Trophoblast cell (in vitro differentiated cells and primary cell): ENCODE results near the gene SLC7A4.

Experiments
- DNase-seq, 2 donors: peaks; one replicate each; pipeline ENCODE4 v3.0.0-alpha.2; 2016
- H2AFZ ChIP-seq: 2 replicates; pipeline ENCODE4 v1.6.1; 2013; ENCODE audit warnings: low read length, moderate library complexity, mild to moderate bottlenecking; ENCODE audit not compliant: insufficient read depth, poor library complexity
- H2AK5ac ChIP-seq: 2 replicates; pipeline ENCODE4 v1.6.1; 2013; ENCODE audit warnings: mild to moderate bottlenecking, low read length
- H2BK120ac ChIP-seq: 2 replicates; pipeline ENCODE4 v1.6.1; 2013; ENCODE audit warnings: low read length, mild to moderate bottlenecking, moderate library complexity; ENCODE audit not compliant: insufficient read depth, poor library complexity
- H2BK12ac ChIP-seq: 2 replicates; pipeline ENCODE4 v1.6.1; 2013; ENCODE audit warnings: mild to moderate bottlenecking, low read length, moderate library complexity
- H2BK5ac ChIP-seq: 2 replicates; pipeline ENCODE4 v1.6.1; 2013; ENCODE audit warnings: low read length, low read depth, moderate library complexity, mild to moderate bottlenecking; ENCODE audit not compliant: poor library complexity
- H3K14ac ChIP-seq: 2 replicates; pipeline ENCODE4 v1.6.1; 2013; ENCODE audit warnings: mild to moderate bottlenecking, low read length
- H3K18ac ChIP-seq: 2 replicates; pipeline ENCODE4 v1.6.1; 2013; ENCODE audit warnings: mild to moderate bottlenecking, low read length
- H3K23ac ChIP-seq: 2 replicates; pipeline ENCODE4 v1.6.1; 2013; ENCODE audit warnings: low read length
- H3K27ac ChIP-seq: 2 replicates; pipeline ENCODE4 v1.5.1; 2013; ENCODE audit warnings: low read depth, mild to moderate bottlenecking, inconsistent platforms, low read length, moderate library complexity
- H3K27me3 ChIP-seq: 2 replicates; pipeline ENCODE4 v1.6.1; 2013; ENCODE audit warnings: inconsistent platforms, mild to moderate bottlenecking, low read length, moderate library complexity; ENCODE audit not compliant: insufficient read depth
- H3K36me3 ChIP-seq, 2 experiments: 1 replicate in 1 of 2; 2 replicates in 1 of 2; pipeline ENCODE4 v1.6.1; 2013; ENCODE audit warnings: low read length in 2 of 2, mild to moderate bottlenecking in 2 of 2, moderate library complexity in 1 of 2; ENCODE audit not compliant: insufficient read depth in 2 of 2, control insufficient read depth in 1 of 2
- H3K4ac ChIP-seq: 2 replicates; pipeline ENCODE4 v1.6.1; 2013; ENCODE audit warnings: low read depth, mild to moderate bottlenecking, low read length, moderate library complexity
- H3K4me1 ChIP-seq, 2 experiments: 1 replicate in 1 of 2; 2 replicates in 1 of 2; pipeline ENCODE4 v1.6.1; 2013; ENCODE audit warnings: low read length in 2 of 2, mild to moderate bottlenecking in 2 of 2, moderate library complexity in 1 of 2; ENCODE audit not compliant: insufficient read depth in 2 of 2, control insufficient read depth in 1 of 2
- H3K4me2 ChIP-seq: 2 replicates; pipeline ENCODE4 v1.6.1; 2013; ENCODE audit warnings: inconsistent platforms, mild to moderate bottlenecking, low read length, moderate library complexity
- H3K4me3 ChIP-seq: 2 replicates; pipeline ENCODE4 v1.5.1; 2013; ENCODE audit warnings: mild to moderate bottlenecking, low read depth, low read length, inconsistent platforms
- H3K79me1 ChIP-seq: one replicate; pipeline ENCODE4 v1.6.1; 2013; ENCODE audit warnings: low read length
- H3K79me2 ChIP-seq: 2 replicates; pipeline ENCODE4 v1.6.1; 2013; ENCODE audit warnings: low read length, mild to moderate bottlenecking; ENCODE audit not compliant: control insufficient read depth, insufficient read depth, poor library complexity
- H3K9ac ChIP-seq: 2 replicates; pipeline ENCODE4 v1.6.1; 2013; ENCODE audit warnings: mild to moderate bottlenecking, low read length
- H3K9me3 ChIP-seq: 2 replicates; pipeline ENCODE4 v1.6.1; 2013; ENCODE audit warnings: low read depth, mild to moderate bottlenecking, control low read depth, inconsistent platforms, low read length; ENCODE audit not compliant: insufficient read depth
- H4K12ac ChIP-seq: 2 replicates; pipeline ENCODE4 v1.6.1; 2013; ENCODE audit warnings: low read depth, mild to moderate bottlenecking, low read length, moderate library complexity
- H4K8ac ChIP-seq: 2 replicates; pipeline ENCODE4 v1.6.1; 2013; ENCODE audit warnings: low read depth, mild to moderate bottlenecking, low read length, moderate library complexity
- H4K91ac ChIP-seq: one replicate; pipeline ENCODE4 v1.6.1; 2013; ENCODE audit warnings: low read depth, mild to moderate bottlenecking, low read length, moderate library complexity
- WGBS: extraction: QIAGEN DNeasy Blood & Tissue Kit; methylation state at CpG from one replicate; pipeline ENCODE4 v1.1.7; 2013; ENCODE audit warnings: missing lambda C conversion rate; ENCODE audit not compliant: insufficient read length, insufficient coverage; ENCODE audit errors: extremely low coverage; 5-methylcytosine and 5-hydroxymethylcytosine counted together

SLC7A4 gene

DNA sequence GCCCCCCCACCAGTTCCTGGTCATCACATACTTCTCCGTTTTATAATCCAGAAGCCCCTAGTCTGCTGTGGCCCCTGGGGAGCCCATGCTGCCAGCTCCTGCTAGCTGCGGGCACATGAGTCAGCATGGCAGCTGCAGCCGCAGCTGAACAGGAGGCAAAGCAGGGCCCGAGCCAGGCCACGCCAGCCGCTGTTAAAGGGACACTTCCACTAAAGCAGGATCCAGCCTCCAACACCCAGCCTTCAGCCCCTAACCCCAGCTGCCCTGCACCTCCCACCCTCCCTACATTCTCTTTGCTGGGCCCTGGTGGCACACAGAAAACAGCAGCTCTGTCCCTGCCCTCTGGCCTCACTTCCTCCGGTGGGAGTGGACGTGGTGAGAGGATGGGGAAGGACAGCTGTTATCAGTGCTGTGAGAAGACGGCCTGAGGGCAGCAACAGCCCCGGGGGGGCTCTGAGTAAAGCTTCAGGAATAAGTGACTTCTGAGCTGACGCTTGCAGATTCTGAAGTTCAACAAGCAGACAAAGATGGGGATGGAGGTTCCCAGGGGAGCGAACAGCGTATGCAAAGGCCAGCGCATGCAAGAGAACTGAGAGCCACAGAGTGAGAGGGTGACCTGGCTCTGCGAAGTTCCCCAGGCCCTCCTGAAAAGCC is 12.7 kb upstream of the SLC7A4 start:
- H3K9me3 ChIP-seq, result no peaks in the 10 kb centered on the region
- no peak overlapping the region for H3K23ac ChIP-seq
- H3K27me3 ChIP-seq, result no peaks in the 10 kb centered on the region
- no peak overlapping the region for H3K4ac ChIP-seq
- WGBS, result no CpG with 5 or more reads among the region's 15 CpGs
- no peaks in the 10 kb centered on the region for H3K79me1 ChIP-seq
- H2BK5ac ChIP-seq, result no peak overlapping the region
- peaks cover 6 to 9% of the 10 kb centered on the region in 2 experiments for H3K4me1 ChIP-seq
- peak; percentile 96 to 98 for DNase-seq
- H2BK120ac ChIP-seq, result no peak overlapping the region
- no peak overlapping the region for H4K12ac ChIP-seq
- H3K9ac ChIP-seq, result no peak overlapping the region
- H2AFZ ChIP-seq, result no peak overlapping the region
- H3K14ac ChIP-seq, result no peak overlapping the region
- peak overlapping the region; percentile 100 for H3K4me2 ChIP-seq
- no peak overlapping the region for H4K91ac ChIP-seq
- no peak overlapping the region for H3K27ac ChIP-seq
- H4K8ac ChIP-seq, result no peak overlapping the region
- peak overlapping the region; percentile 27 for H3K4me3 ChIP-seq
- H3K36me3 ChIP-seq, result no peaks in the 10 kb centered on the region
- H2AK5ac ChIP-seq, result no peak overlapping the region
- H3K18ac ChIP-seq, result no peak overlapping the region
- no peak overlapping the region for H2BK12ac ChIP-seq
- no peaks in the 10 kb centered on the region for H3K79me2 ChIP-seq

DNA sequence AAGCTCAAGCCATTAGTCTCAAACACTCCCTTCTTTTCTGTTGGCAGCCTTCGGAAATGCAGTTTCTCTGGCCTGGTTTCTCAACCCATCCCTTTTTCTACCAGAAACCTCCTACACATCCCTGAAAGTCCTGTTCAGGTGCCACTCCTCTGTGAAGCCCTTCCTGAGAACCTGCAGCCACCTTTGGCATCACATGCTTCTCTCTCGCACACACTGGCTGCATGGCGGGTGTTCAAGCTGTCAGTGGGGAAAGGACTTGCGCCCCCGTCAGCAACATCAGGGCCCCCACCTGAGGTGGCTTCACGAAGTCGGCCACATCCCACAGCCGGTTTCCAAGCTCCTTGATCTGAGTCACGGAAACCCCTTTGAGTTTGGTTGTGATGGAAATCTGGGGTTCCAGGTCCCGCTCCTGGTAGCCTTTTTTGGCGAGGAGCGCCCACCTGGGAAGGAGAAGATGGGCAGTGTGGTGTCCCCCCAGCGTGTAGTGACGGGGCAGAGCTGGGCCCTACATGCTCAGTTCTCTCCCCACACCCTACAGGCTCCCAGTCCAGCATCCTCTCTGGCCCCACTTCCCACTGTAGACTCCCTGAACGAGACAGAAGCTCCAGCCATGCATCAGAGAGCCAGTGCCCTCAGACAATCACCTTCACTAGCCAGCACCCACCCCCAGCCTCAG is 11.6 kb upstream of the SLC7A4 start:
- no peak overlapping the region for H4K8ac ChIP-seq
- peaks cover 6 to 9% of the 10 kb centered on the region in 2 experiments for H3K4me1 ChIP-seq
- H2BK5ac ChIP-seq, result no peak overlapping the region
- WGBS, result no CpG with 5 or more reads among the region's 15 CpGs
- no peaks in the 10 kb centered on the region for H3K27me3 ChIP-seq
- no peak overlapping the region for H4K12ac ChIP-seq
- no peak overlapping the region for H2BK12ac ChIP-seq
- H3K23ac ChIP-seq, result no peak overlapping the region
- H3K79me1 ChIP-seq, result peaks cover 2% of the 10 kb centered on the region
- no peak overlapping the region for H3K18ac ChIP-seq
- H2BK120ac ChIP-seq, result no peak overlapping the region
- H3K14ac ChIP-seq, result no peak overlapping the region
- H3K36me3 ChIP-seq, result no peaks in the 10 kb centered on the region
- H3K27ac ChIP-seq, result no peak overlapping the region
- H3K9me3 ChIP-seq, result no peaks in the 10 kb centered on the region
- H3K4ac ChIP-seq, result no peak overlapping the region
- no peak overlapping the region for H3K9ac ChIP-seq
- no peak overlapping the region for H3K4me2 ChIP-seq
- H4K91ac ChIP-seq, result no peak overlapping the region
- no peak overlapping the region for H3K4me3 ChIP-seq
- H2AK5ac ChIP-seq, result no peak overlapping the region
- H2AFZ ChIP-seq, result no peak overlapping the region
- H3K79me2 ChIP-seq, result no peaks in the 10 kb centered on the region
- no peak for DNase-seq

DNA sequence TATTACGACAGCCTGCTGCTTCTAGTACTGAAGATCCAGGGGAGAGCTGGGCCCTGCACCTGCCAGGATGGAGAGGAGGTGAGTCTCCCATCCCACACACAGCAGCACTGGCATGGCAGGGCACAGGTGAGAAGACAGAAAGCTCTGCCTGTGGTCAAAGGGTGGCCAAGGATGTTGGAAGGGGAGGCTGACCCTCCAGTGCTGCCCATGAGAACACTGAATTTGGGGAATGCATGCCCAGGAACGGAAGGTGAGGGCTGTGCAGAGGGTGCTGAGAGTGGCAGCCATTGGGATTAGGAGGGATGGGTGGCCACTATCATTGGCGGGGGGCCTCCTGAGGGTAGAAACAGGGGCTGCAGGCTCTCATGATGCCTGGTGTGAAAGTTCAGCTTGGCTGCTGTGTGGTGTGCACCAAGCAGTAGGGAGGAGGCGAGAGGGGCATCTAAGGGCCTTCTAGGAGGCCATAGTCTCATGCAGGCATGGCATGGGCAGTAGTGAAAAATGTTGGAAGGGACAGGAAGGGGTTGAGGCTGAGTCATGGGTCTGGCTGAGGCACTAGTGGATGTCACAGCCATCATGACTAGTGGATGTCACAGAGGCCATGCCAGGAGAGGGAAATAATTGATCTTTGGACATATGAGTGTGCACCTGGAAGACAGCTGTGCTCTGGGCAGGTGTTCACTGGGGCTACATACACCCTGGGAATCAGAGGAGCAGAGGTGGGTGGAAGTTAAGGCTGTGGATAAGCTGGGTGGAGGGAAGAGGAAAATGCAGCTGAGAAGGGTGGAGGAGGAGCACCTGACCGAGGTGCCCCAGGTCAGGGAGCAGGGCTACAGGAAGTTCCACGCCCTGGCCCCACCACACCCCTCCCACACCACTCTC is 10.9 kb upstream of the SLC7A4 start:
- Histone ChIP-seq H2BK120ac (no peak overlapping the region), H3K27me3 (no peaks in the 10 kb centered on the region), H3K4me3 (no peak overlapping the region), H2BK5ac (no peak overlapping the region), H4K91ac (no peak overlapping the region), H2AK5ac (no peak overlapping the region), H3K4ac (no peak overlapping the region), H3K36me3 (no peaks in the 10 kb centered on the region), H3K18ac (no peak overlapping the region), H2BK12ac (no peak overlapping the region), H3K4me1 (peaks cover 8 to 12% of the 10 kb centered on the region in 2 experiments), H3K79me1 (peaks cover 6% of the 10 kb centered on the region), H3K14ac (no peak overlapping the region), H3K9ac (no peak overlapping the region), H4K8ac (no peak overlapping the region), H3K4me2 (no peak overlapping the region), H4K12ac (no peak overlapping the region), H3K9me3 (no peaks in the 10 kb centered on the region), H3K79me2 (no peaks in the 10 kb centered on the region), H2AFZ (no peak overlapping the region), H3K23ac (no peak overlapping the region), H3K27ac (no peak overlapping the region)
- DNase-seq, result peak in 1 of 2 donors; percentile 44
- WGBS, result no CpG with 5 or more reads among the region's 6 CpGs

DNA sequence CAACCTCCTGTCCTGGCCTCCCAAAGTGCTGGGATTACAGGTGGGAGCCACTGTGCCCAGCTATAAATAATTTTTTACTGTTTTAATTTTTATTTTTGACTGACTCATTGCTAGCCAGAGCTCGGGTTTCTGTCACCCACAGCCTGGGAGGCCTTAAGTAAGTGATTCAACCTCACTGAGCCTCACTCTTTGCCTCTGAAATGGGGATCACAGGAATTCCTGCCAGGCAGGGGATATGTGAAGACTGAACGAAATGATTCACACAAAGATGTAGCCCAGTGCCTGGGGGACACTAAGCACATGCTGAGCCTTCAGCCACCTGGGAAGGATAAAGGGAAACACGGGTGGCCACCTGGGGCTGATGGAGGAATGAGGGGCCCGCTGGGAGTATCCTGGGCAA is 9.6 kb upstream of the SLC7A4 start:
- H3K79me1 ChIP-seq, result peaks cover 9% of the 10 kb centered on the region
- no peak overlapping the region for H3K23ac ChIP-seq
- H3K4me3 ChIP-seq, result no peak overlapping the region
- H3K4me2 ChIP-seq, result no peak overlapping the region
- H2AK5ac ChIP-seq, result no peak overlapping the region
- H4K91ac ChIP-seq, result no peak overlapping the region
- no peaks in the 10 kb centered on the region for H3K27me3 ChIP-seq
- H4K12ac ChIP-seq, result no peak overlapping the region
- no peak overlapping the region for H3K4ac ChIP-seq
- no peaks in the 10 kb centered on the region for H3K36me3 ChIP-seq
- no peaks in the 10 kb centered on the region for H3K79me2 ChIP-seq
- H2AFZ ChIP-seq, result no peak overlapping the region
- H4K8ac ChIP-seq, result no peak overlapping the region
- no peak overlapping the region for H2BK5ac ChIP-seq
- H3K18ac ChIP-seq, result no peak overlapping the region
- H2BK120ac ChIP-seq, result peak overlapping the region; percentile 55
- H3K9ac ChIP-seq, result no peak overlapping the region
- no CpG with 5 or more reads among the region's 4 CpGs for WGBS
- peaks cover 12 to 14% of the 10 kb centered on the region in 2 experiments for H3K4me1 ChIP-seq
- no peak overlapping the region for H3K27ac ChIP-seq
- no peak overlapping the region for H3K14ac ChIP-seq
- DNase-seq, result no peak
- H3K9me3 ChIP-seq, result no peaks in the 10 kb centered on the region
- peak overlapping the region; percentile 61 for H2BK12ac ChIP-seq
